GM21619 (cell line): Measurements from ENCODE around the gene MBOAT1.
A peak's percentile ranks its signal among the peaks of the same experiment; 100 is the strongest.
"Not testable (repeated sequence)": the region's sequence is repeated elsewhere in the genome, so short reads cannot be mapped to it uniquely, and the experiment has no call there.

Experiments
- ATAC-seq: cut with Tn5 transposase; IDR thresholded peaks from one replicate; pipeline ENCODE4 v1.9.1; 2021; ENCODE audit not compliant: unreplicated experiment

Gene MBOAT1

DNA sequence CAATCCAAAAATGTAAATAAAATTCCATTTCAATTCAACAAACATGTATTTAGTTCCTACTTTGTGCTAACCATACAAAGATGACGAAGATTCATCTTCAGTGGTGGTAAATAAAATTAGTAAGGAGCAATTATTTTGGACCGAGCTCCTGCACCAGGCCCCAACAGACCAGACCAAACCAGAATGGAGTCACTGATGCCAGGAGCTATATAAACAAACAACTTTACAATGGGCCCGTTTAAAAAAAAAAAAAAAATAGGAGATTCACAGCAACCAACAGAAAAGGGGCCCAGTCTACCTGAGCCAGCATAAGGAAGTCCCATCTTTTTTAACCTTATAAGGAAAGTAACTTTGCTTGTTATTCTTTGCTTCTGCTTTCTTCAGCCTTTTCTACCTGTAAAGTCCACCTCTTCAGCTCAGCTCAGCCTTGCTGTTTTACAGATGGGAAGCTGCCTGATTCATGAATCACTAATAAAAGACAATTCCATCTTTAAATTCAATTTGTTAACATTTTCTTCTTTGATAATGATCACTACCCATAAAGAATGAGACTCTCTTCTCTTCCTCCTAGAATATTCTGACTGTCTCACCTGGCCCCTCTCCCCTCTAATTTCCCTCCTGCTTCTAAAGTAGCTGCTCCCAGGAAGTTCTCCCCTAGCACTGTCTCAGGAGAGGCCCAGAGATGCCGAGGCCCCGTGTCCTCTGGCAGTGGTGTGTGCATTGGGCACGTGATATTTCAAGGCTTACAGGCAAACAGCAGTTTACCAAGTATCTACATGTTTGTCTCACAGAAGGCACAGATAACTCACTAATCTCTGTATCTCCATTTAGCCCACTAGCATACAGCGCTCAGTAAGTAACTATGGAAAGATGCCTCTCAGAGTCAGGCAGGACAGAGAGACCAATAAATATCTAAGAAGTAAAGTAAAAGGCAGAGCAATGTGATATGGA lies 8.4 kb downstream of the MBOAT1 start:
- no peak for ATAC-seq

DNA sequence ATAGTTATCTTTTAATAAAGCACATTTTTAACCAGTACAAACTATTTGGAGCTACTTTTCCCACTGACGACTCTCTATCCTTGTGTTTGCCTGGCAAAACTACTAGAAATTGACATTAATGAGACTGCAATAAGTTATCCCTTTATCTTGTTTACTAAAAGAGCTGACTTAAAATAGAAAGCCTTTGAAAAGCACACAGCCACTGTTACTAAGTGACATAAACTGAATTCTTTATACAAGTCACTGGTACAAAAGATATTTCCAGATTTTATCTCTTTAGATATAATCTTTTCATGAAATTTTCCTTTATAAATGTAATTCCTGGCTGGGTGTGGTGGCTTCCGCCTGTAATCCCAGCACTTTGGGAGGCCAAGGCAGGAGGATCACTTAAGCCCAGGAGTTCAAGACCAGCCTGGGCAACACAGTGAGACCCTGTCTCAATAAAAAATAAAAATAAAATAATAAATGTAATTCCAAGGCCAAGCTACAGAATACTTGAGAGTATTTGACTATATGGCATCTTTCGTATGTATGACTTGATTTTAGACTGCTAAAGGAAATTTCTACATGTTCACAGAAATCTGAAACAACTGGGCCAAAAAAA lies 9.5 kb downstream of the MBOAT1 start:
- no peak for ATAC-seq

DNA sequence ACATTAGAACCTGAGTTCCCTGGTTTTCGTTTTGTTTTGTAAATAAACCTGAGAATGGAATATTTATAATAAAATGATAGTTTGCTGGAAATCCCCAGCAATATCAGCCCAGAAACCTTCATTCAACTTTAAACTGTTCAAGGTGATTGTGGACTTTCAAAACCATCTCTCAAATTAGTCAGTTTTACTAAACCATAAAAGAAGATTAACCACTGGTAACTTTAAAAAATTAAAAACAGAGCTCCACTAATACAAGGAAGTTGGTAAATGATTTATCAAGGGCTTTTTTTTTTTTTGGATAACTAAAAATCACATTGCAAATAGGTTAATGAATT lies 10.0 kb downstream of the MBOAT1 start:
- ATAC-seq = peak; percentile 29

DNA sequence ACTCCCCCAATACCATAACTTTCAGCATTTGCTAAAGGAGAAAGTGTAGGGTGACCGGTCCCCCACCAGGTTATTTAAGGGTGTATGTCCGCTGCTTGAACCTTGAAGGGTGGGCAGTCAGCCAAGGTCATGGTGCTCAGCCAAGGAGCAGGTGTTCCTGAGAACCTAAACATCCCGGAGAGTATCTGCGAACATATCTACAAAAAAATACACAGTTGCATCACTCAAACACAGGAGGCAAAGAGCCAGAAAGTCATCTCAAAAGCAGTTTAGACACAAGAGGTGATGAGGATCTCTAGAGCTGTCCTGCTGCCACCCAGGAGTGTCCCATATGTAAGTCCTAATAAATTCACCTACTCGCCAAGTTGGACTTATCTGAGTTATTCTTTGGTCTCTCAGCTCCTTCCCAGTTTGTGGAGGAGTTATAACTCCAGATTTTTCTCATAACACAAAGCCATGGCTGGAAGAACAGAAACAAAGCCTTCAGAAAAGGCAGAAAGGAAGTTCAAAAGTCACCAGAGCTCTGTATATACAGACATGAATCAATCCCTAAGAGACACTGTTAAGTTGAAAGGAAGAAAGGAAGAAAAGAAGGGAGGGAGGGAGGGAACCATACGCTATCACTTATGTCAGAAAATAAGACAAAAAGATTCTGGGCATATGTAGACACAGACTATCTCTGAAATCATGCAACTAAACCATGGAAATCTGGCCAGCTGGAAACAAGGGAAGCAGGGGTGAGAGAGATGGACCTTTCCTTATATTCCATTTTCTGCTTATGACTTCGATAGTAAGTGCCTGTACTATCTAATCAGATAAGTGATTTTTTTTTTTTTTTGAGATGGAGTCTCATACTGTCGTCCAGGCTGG lies 11.3 kb downstream of the MBOAT1 start:
- no peak for ATAC-seq

DNA sequence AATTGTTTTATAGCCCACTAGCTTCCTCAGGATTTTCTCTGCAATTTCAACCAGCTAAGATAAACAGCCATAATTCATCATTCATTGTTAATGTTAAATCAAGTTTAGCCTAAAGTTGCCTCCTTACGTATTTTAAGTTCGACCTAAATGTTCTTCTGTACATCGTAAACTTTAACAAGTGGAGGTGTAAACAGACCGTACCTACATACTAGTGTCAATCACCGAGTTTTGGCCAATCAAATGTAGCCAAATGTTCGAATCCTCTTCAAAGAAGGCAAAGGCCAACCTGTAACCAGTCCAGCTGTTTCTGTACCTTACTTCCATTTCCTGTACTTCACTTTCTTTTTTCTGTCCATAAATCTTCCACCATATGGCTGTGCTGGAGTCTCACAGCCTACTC lies 13.5 kb downstream of the MBOAT1 start:
- ATAC-seq = no peak

DNA sequence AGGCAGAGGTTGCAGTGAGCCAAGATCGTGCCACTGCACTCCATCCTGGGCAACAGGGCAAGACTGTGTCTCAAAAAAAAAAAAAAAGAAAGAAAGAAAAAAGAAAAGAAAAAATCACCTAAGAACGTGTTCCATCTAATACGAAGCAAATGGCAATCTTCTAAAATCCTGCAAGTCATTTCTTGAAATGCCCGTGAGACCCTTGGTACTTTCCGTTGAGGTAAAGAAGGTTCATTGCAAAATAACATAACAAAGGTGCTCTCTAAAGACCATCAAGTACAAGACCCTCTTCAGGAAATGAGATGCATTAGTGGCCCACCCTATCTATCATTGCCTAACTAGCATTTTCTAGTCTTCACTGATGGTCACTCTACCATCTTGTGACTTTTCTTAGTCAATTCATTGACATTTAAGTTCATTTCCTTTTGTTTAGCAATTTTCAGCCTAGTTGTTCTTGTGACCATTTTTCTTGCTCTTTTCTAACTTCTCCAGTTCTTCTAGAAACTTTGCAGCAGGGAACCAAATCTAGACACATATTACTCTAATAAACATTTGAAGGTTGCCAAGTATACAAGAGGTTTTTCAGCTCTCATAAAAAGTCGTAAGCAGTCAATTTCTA lies 14.0 kb downstream of the MBOAT1 start:
- ATAC-seq = no peak

DNA sequence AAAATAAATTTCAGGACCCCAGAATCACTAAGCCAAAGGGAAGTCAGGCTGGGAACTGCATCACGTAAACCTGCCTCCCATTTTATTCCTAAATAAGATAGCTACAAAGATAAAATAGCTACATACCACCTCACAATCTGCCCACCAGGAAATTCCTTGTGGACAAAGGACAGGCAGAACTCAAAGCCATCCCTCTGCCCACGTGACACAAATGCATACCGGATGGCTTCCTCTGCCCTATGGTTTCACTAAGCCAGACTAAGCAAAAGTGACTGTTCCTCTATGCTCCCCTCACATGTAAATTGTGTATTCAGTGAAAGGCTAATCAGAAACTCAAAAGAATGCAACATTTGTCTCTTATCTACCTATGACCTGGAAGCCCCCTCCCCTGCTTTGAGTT lies 15.0 kb downstream of the MBOAT1 start:
- ATAC-seq = no peak

DNA sequence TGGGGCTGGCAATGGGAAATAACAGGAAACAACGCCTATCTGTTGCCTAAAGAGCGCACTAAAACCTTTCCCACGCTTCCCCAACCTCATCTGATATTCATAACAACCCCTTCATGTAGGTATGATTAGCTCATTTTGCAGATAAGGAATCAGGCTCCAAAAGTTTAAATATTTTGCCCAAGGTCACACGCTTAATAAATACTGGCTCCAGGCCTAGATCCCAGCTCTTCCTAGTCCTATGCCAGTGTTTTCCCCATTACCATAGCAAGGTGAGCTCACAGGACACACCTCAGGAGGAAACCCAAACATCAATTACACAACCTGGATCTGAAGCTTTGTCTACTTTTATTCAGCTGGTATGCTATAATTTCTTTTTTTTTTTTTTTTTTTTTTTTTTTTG lies 19.6 kb downstream of the MBOAT1 start:
- no peak for ATAC-seq

DNA sequence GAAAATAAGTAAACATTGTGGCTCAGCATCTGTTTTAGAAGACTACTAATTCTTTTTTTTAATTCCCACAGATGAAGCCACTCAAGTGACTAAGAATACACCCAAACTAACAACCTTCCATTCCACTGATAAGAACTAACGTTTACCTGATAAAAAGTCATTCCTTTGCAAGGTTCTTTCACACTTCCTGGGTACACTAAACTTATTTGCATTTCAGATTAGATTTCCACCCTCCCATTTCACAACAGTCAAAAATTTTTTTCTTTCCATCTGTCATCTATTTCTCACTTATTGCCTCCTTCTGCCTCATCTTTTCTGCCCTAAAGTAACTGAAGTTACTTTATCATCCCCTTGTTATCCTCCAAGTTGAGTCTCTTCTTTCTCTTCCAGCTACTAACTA lies 20.3 kb downstream of the MBOAT1 start:
- no peak for ATAC-seq

DNA sequence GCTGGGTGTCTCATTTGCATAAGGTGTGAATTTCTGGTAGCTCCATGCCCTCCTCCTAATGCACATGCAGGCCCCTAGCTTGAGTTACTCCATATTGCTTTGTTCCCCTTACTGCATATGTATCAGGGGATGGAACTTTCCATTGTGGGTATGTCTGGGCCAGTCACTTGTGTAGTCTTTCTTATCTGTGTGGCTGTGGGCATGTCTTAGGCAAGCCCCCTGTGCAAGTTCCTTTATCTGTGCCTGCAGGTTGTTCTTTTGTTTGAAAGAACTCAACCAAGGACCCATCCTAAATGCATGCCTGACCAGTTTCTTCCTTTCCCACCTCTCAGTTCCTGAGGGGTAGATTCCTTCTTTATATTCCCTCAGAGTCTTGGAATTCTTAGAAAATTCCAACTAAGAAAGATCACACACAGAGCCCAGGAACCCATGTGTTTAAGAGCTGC lies 23.6 kb downstream of the MBOAT1 start:
- no peak for ATAC-seq

DNA sequence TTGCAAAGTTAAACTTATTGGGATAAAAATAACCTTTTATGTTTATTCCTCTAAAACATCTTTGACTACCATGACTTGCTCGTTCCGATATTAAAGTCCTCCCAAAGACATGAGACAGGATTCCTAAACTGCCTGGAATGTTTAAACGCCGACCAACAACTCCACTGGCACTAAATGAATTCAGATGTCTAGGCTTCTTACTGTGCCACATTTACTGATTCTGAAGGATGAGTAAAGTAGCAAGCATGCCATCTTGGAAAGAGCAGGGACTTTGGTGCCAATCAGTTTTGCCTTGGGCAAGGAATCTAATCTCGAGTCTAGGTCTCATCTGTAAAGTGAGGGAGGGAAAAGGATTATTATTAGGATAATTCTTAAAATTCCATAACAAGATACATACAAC lies 25.3 kb downstream of the MBOAT1 start:
- no peak for ATAC-seq

DNA sequence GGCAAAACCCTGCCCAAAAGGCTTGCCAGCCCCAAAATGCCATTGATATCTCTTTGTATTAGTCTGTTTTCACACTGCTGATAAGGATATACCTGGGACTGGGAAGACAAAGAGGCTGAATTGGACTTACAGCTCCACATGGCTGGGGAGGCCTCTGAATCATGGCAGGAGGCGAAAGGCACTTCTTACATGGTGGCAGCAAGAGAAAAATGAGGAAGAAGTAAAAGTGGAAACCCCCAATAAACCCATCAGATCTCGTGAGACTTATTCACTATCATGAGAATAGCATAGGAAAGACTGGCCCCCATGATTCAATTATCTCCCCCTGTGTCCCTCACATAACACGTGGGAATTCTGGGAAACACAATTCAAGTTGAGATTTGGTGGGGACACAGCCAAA lies 28.6 kb downstream of the MBOAT1 start:
- ATAC-seq = no peak

DNA sequence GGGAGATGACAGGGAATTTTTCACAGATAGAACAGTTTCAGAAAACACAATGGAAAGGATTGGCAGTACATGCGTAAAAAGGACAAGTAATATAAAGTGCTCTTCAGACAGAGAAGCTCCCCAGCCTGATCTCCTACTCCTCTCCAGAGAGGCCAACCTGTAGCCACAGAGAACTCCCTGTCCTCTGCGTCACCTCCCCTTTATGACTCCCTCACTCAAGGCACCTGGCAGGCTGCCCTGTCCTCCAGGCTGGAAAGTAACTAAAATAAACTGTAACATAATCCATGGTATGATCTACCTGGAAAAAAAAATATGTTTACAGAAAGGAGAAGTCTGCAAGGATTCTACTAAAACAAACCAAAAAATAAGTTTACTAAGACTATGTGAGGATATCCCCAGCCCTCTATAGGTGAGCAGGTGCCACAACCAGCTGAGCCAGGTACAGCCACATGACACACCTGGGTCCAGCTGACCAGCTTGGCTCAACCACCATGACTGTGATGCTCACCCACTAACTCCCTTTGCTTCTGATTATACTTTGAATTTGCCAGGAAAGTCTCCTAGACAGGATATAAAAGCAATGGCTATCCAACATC lies 29.2 kb downstream of the MBOAT1 start:
- ATAC-seq = no peak

DNA sequence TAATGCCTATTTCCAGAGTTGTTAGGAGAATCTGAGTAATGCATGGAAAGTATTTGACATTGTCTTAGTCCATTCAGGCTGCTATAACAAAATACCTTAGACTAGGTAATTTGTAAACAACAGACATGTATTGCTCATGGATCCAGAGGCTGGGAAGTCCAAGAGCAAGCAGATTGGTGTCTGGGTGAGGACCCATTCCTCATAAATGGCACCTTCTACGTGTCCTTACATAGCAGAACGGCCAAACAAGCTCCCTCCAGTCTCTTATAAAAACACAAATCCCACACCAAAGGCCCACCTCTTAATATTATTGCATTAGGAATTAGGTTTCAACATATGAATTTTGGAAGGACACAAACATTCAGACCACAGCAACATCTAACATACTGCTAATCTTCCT lies 30.2 kb downstream of the MBOAT1 start:
- no peak for ATAC-seq

DNA sequence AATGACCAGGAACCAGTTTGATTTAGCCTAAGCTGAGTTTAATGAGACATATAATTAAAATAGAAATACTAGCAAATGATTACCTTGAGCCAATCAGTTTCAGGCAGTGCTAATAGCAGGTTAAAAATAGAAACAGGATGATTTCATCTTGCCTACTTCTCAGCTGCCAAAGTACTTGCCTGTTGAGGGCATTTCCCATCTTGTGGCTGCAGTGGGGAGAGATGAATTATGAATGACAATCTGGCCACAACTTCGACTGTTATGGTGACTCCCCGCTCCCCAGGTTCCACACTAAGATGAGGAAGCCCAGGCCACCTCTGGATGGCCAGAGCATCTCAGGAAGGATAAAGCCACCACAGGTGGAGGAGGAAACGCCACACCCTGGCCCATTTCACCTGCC lies 31.3 kb downstream of the MBOAT1 start:
- ATAC-seq = peak; percentile 86

DNA sequence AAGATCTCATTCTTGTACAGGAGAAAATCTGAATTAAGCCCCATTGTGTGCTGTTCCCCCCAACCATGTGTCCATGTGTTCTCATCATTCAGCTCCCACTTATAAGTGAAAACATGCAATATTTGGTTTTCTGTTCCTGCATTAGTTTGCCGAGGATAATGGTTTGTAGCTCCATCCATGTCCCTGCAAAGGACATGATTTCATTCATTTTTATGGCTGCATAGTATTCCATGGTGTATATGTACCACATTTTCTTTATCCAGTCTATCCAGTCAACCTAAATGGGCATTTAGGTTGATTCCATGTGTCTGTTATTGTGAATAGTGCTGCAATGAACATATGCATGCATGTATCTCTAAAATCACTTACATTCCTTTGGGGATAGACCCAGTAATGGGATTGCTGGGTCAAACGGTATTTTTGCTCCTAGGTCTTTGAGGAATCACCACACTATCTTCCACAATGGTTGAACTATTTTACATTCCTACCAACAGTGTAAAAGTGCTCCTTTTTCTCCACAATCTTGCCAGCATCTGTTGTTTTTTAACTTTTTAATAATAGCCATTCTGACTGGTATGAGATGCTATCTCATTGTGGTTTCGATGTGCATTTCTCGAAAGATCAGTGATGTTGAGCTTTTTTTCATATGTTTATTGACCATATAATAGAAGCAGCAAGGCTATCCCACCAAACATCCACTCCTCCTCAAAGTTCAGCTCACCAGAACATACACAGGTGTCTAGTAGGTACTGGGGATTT lies 32.8 kb downstream of the MBOAT1 start:
- ATAC-seq = not testable (repeated sequence)

DNA sequence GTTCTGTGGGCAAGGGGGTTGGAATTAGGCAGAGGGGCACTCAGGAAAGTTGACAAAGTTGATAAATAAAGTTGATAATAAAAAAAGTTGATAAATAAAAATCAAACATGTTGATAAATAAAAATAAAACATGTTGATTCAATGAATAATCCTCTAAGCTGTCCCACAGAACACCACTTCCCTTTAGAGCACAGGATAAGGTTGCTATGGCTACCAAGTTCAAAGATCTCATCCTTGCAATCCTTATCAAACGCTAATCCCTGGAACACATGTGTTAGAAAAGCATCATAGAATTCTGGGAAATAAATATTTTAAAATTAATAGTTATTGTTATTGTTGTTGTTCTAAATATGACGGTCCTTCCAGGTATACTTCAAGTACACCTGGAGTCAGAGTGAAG lies 33.9 kb downstream of the MBOAT1 start:
- ATAC-seq = no peak

DNA sequence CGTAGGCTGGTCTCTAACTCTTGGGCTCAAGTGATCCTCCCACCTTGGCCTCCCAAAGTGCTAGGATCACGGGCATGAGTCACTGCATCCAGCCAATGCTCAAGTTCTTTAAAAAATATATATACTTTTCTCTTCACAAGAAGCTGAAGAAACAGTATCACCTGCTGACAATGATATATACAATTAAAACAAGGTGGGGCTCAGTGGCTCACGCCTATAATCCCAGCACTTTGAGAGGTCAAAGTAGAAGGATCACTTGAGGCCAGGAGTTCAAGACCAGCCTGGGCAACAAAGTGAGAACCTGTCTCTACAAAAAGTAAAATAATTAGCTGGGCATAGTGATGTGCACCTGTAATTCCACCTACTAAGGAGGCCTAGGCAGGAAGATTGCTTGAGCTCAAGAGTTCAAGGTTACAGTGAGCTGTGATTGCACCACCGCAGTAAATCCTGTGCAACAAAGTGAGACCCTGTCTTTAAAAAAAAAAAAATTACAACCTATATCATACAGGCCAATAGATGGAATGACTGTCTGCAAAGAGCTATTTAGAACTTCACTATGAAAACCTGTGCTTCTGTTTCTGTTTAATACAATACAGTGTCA lies 36.4 kb downstream of the MBOAT1 start:
- ATAC-seq = no peak
